Measurements from ENCODE around the gene SLC22A2. TPM values are rescaled to one million over a fixed set of nuclear protein-coding genes. Genes with fewer than 3 reads are reported as not detected.

Gene SLC22A2
- total and polyA plus RNA-seq, 10 of the 15 experiments (the other 5 are each of a cell fraction or from before 2014, with no cell fraction given), result 0.12 TPM; not detected in 9

DNA sequence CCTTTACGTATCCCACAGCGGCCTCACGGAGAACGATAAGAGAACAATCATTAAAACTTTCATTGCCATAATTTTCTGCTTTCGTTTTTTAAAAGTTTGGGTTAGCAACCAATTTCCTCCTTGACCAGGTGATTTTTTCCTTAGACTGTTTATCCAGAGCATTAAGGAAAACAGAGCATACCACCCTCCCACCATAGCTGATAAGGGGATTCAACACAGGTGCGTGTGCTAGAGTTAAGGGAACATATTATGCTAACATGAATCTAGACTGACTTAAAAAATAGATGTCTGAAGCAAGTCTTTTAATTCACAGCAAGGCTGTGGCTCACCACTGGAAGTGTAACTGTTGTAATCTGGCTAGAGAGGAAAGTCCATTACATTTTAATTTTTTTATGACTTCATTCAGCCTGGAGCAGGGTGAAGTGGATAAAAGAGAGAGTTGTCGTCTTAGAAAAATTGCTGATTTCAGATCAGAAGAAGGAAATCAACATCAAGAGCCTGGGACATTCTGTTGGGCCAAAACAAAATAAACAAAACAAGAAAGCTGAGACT, 5.5 kb upstream of the SLC22A2 start (continued):
- TF ChIP-seq, protein P1, sequence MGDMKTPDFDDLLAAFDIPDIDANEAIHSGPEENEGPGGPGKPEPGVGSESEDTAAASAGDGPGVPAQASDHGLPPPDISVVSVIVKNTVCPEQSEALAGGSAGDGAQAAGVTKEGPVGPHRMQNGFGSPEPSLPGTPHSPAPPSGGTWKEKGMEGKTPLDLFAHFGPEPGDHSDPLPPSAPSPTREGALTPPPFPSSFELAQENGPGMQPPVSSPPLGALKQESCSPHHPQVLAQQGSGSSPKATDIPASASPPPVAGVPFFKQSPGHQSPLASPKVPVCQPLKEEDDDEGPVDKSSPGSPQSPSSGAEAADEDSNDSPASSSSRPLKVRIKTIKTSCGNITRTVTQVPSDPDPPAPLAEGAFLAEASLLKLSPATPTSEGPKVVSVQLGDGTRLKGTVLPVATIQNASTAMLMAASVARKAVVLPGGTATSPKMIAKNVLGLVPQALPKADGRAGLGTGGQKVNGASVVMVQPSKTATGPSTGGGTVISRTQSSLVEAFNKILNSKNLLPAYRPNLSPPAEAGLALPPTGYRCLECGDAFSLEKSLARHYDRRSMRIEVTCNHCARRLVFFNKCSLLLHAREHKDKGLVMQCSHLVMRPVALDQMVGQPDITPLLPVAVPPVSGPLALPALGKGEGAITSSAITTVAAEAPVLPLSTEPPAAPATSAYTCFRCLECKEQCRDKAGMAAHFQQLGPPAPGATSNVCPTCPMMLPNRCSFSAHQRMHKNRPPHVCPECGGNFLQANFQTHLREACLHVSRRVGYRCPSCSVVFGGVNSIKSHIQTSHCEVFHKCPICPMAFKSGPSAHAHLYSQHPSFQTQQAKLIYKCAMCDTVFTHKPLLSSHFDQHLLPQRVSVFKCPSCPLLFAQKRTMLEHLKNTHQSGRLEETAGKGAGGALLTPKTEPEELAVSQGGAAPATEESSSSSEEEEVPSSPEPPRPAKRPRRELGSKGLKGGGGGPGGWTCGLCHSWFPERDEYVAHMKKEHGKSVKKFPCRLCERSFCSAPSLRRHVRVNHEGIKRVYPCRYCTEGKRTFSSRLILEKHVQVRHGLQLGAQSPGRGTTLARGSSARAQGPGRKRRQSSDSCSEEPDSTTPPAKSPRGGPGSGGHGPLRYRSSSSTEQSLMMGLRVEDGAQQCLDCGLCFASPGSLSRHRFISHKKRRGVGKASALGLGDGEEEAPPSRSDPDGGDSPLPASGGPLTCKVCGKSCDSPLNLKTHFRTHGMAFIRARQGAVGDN (IDR thresholded peaks at IDR 0.05), result no peak
- TF ChIP-seq FOXK2 (IDR thresholded peaks at IDR 0.05) (no peak), ETV6 (conservative IDR thresholded peaks at IDR 0.05 in 1 of 2, IDR thresholded peaks at IDR 0.05 in 1 of 2; ENCODE audit: borderline replicate concordance in 1 of 2, low read depth in 1 of 2) (no peak), ZNF622 (IDR thresholded peaks at IDR 0.05) (no peak), RBBP5 (conservative IDR thresholded peaks at IDR 0.05) (no peak), RAD51 (IDR thresholded peaks at IDR 0.05) (no peak), YY1 (IDR thresholded peaks at IDR 0.05; ENCODE audit: low read depth, low read length) (no peak)
- TF ChIP-seq, protein P2, sequence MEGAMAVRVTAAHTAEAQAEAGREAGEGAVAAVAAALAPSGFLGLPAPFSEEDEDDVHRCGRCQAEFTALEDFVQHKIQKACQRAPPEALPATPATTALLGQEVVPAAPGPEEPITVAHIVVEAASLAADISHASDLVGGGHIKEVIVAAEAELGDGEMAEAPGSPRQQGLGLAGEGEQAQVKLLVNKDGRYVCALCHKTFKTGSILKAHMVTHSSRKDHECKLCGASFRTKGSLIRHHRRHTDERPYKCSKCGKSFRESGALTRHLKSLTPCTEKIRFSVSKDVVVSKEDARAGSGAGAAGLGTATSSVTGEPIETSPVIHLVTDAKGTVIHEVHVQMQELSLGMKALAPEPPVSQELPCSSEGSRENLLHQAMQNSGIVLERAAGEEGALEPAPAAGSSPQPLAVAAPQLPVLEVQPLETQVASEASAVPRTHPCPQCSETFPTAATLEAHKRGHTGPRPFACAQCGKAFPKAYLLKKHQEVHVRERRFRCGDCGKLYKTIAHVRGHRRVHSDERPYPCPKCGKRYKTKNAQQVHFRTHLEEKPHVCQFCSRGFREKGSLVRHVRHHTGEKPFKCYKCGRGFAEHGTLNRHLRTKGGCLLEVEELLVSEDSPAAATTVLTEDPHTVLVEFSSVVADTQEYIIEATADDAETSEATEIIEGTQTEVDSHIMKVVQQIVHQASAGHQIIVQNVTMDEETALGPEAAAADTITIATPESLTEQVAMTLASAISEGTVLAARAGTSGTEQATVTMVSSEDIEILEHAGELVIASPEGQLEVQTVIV (IDR thresholded peaks at IDR 0.05; ENCODE audit: borderline replicate concordance, partially characterized antibody), result no peak

Measured in GM12878 (cell line).